Pancreas (tissue), 10 donors: ENCODE data around the gene ZNF358. TPM values are rescaled to one million over a fixed set of nuclear protein-coding genes. Genes with fewer than 3 reads are reported as not detected.

ENCODE experiments used
- ATAC-seq, 4 donors: fragments of 200-7000 bp; cut with Tn5 transposase; one replicate each; pipeline versions ENCODE4 v1.8.0 to v1.9.1; 2020; ENCODE audit warnings: mild to moderate bottlenecking in 4 of 4, moderate library complexity in 4 of 4
- DNase-seq, 6 donors: peaks; one replicate each; pipeline ENCODE4 v3.0.0-alpha.2; 2020
- FAIRE-seq: peaks from 2 replicates; lab custom pipeline; 2012; peaks lifted over from hg19 to GRCh38; lab: Jason Lieb, UNC
- H3K27ac ChIP-seq, 4 donors: fragments of 200-600 bp; sonication (generic); 1 replicate in 3 of 4; 2 replicates in 1 of 4; pipeline versions ENCODE4 v1.5.0 to v1.8.0; 2020
- H3K27me3 ChIP-seq, 4 donors: fragments of 200-600 bp; one replicate each; pipeline ENCODE4 v1.8.0; 2021
- H3K36me3 ChIP-seq, 3 donors: fragments of 200-600 bp; sonication (generic) in 1 of 3; one replicate each; pipeline versions ENCODE4 v1.5.0 to v1.8.0; 2020 to 2021
- H3K4me1 ChIP-seq, 3 donors: fragments of 200-600 bp; one replicate each; pipeline ENCODE4 v1.8.0; 2021
- H3K4me3 ChIP-seq, 4 donors: fragments of 200-600 bp; sonication (generic) in 2 of 4; one replicate each; pipeline versions ENCODE4 v1.5.0 to v1.8.0; 2020 to 2021
- H3K9me3 ChIP-seq, 4 donors: fragments of 200-600 bp; one replicate each; pipeline ENCODE4 v1.8.0; 2021
- CTCF ChIP-seq, 4 donors: fragments of 200-600 bp; sonication (generic) in 3 of 4; IDR thresholded peaks; one replicate each; pipeline versions ENCODE4 v1.5.0 to v1.8.0; 2021; ENCODE audit warnings: antibody characterized with exemption in 4 of 4
- WGBS, 2 donors: extraction: QIAGEN DNeasy Blood & Tissue Kit; methylation state at CpG; one replicate each; pipeline ENCODE4 v1.1.7; 2013; 5-methylcytosine and 5-hydroxymethylcytosine counted together
- intact Hi-C, 3 donors: fragments of 100-400 bp; cut with DNase I; formaldehyde crosslinking; loops; one replicate each; pipeline versions ENCODE4 v1.11.1 to v1.14.2; 2022
- polyA plus RNA-seq, 2 donors: library from polyadenylated mRNA; stranded (reverse); fragments of 200-250 nt; gene quantifications; one replicate each; pipeline ENCODE4 v1.2.3, GENCODE V29; 2013
- total RNA-seq, 6 donors: library from RNA; stranded (reverse); fragmentation: NEBNext Ultra II Directional in 4 of 6; extraction: Animal tissue kit (Norgen Biotek cat#: 25700) in 4 of 6; gene quantifications; one replicate each; pipeline versions ENCODE4 v1.2.1 to v1.2.4, GENCODE V29; 2021 to 2023
- donor health status: healthy with polysubstance abuse.
- donor health status: DM: no; HTN: no; CAD: no; lungs with moderate emphysema.
- donor health status: DM: no; HTN: no; CAD: no.
- donor health status: control.
- donor health status: control.
- donor health status: Bipolar disorder and iron deficiency.
- donor health status: DM: yes; HTN: yes; CAD: no.
- donor health status: DM: no; HTN: no; CAD: no.
- donor health status: DM: no; HTN: no; CAD: no.
- donor health status: DM: yes; HTN: yes; CAD: no.

The ZNF358 gene
- total and polyA plus RNA-seq, 8 donors = 22.6 to 68.8 (median 24.2) TPM

DNA sequence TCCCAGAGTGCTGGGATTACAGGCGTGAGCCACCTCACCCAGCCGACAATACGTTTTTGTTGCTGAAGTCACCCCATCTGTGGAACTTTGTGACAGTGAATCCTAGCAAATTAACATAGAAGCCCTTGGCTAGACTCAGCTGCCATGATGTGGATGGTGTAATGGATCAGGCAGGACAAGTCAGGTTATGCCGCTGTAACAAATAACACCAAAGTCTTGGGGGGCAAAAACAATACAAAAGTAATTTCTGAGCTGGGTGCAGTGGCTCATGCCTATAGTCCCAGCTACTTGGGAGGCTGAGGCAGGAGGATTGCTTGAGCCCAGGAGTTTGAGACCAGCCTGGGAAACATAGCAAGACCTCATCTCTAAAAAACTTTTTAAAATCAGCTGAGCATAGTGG is 49.0 kb downstream of the ZNF358 start:
- no peak for FAIRE-seq
- no peak overlapping the region for H3K4me3 ChIP-seq
- 68 to 84% methylated on average over 4 of the region's 4 CpGs for WGBS, 2 donors

GRCh38 chr19:7565332-7565731 is 49.4 kb downstream of the ZNF358 start:
- Histone ChIP-seq H3K9me3 (no peaks in the 10 kb centered on the region), H3K4me3 (no peak overlapping the region), H3K27ac (no peak overlapping the region), H3K4me1 (no peaks in the 10 kb centered on the region), H3K36me3 (no peaks in the 10 kb centered on the region), H3K27me3 (no peaks in the 10 kb centered on the region)
- FAIRE-seq (no peak), DNase-seq (no peak), ATAC-seq (no peak)
- intact Hi-C loops = loop anchor here (5.0 to 10.0 kb wide), 4 partner anchors 112 to 237 kb away; partner anchors contain the start of genes MCEMP1 (in 1 of the 3) and TRAPPC5 (in 1 of the 3)
- TF ChIP-seq CTCF (IDR thresholded peaks at IDR 0.05) = no peak
- 55 to 79% methylated on average over 5 of the region's 5 CpGs for WGBS, 2 donors

More for the DNA sequence above, 49.0 kb downstream of the ZNF358 start:
- ATAC-seq = no peak
- Histone ChIP-seq H3K9me3 (no peaks in the 10 kb centered on the region), H3K27me3 (no peaks in the 10 kb centered on the region), H3K27ac (no peak overlapping the region), H3K36me3 (no peaks in the 10 kb centered on the region), H3K4me1 (no peaks in the 10 kb centered on the region)
- no peak for DNase-seq
- TF ChIP-seq CTCF (IDR thresholded peaks at IDR 0.05) = no peak
- intact Hi-C loops = loop anchor here (5.0 to 10.0 kb wide), 4 partner anchors 112 to 237 kb away; partner anchors contain the start of genes MCEMP1 (in 1 of the 3) and TRAPPC5 (in 1 of the 3)

Other genes with a start within 250 kb of the ZNF358 start
- gene INSR, start 221.7 kb upstream of the ZNF358 start, total RNA-seq = 100 to 1,000 TPM in 5 of 6 donors, 10 to 100 TPM in 1; 90.5 to 205 (median 129) TPM
- 10 to 100 TPM; 45.1 to 48.7 TPM for gene INSR, start 221.7 kb upstream of the ZNF358 start, polyA plus RNA-seq
- gene ARHGEF18, start 167.2 kb upstream of the ZNF358 start, total RNA-seq = 10 to 100 TPM; 17.7 to 45.4 (median 22.4) TPM
- 10 to 100 TPM; 17.1 to 26.6 TPM for gene ARHGEF18, start 167.2 kb upstream of the ZNF358 start, polyA plus RNA-seq
- 1 to 10 TPM; 1.5 to 3.2 (median 2.2) TPM for gene PEX11G, start 27.1 kb upstream of the ZNF358 start, total RNA-seq
- gene PEX11G, start 27.1 kb upstream of the ZNF358 start, polyA plus RNA-seq = 1 to 10 TPM; 5.9 to 6.8 TPM
- 10 to 100 TPM in 2 of 6 donors, 1 to 10 TPM in 4; 6.9 to 16.8 (median 9.3) TPM for gene MCOLN1, start 6.5 kb downstream of the ZNF358 start, total RNA-seq
- gene MCOLN1, start 6.5 kb downstream of the ZNF358 start, polyA plus RNA-seq = 10 to 100 TPM; 33.5 to 35.4 TPM
- 10 to 100 TPM; 25.4 to 65.2 (median 32.8) TPM for gene PNPLA6, start 19.6 kb downstream of the ZNF358 start, total RNA-seq
- gene PNPLA6, start 19.6 kb downstream of the ZNF358 start, polyA plus RNA-seq = 10 to 100 TPM; 53.7 to 86.2 TPM
- 10 to 100 TPM; 12.1 to 25.5 (median 20.6) TPM for gene CAMSAP3, start 79.8 kb downstream of the ZNF358 start, total RNA-seq
- gene CAMSAP3, start 79.8 kb downstream of the ZNF358 start, polyA plus RNA-seq = 10 to 100 TPM; 52.6 to 64.5 TPM
- gene XAB2, start 113.4 kb downstream of the ZNF358 start, total RNA-seq = 10 to 100 TPM; 16.8 to 27.9 (median 22.5) TPM
- gene XAB2, start 113.4 kb downstream of the ZNF358 start, polyA plus RNA-seq = 10 to 100 TPM; 63.7 to 71.5 TPM
- gene PET100, start 113.7 kb downstream of the ZNF358 start, total RNA-seq = 10 to 100 TPM; 31.6 to 56.6 (median 47.3) TPM
- gene PET100, start 113.7 kb downstream of the ZNF358 start, polyA plus RNA-seq = 10 to 100 TPM; 91.0 to 95.6 TPM
- 1 to 10 TPM; 1.1 to 3.7 (median 1.8) TPM for gene PCP2, start 117.6 kb downstream of the ZNF358 start, total RNA-seq
- 10 to 100 TPM in 1 of 2 donors, 1 to 10 TPM in 1; 8.8 to 35.6 TPM for gene PCP2, start 117.6 kb downstream of the ZNF358 start, polyA plus RNA-seq
- gene STXBP2, start 121.0 kb downstream of the ZNF358 start, total RNA-seq = 100 to 1,000 TPM in 1 of 6 donors, 10 to 100 TPM in 5; 45.6 to 104 (median 73.4) TPM
- gene STXBP2, start 121.0 kb downstream of the ZNF358 start, polyA plus RNA-seq = 100 to 1,000 TPM; 143 to 216 TPM
- gene RETN, start 152.9 kb downstream of the ZNF358 start, total RNA-seq = not detected
- gene RETN, start 152.9 kb downstream of the ZNF358 start, polyA plus RNA-seq = 1 to 10 TPM; 2.2 to 5.9 TPM
- gene MCEMP1, start 161.0 kb downstream of the ZNF358 start, total RNA-seq = 1 to 10 TPM in 1 of 6 donors, under 1 TPM in 3, not detected in 2; 0.16 to 1.5 (median 0.67) TPM
- under 1 TPM; 0.19 to 0.28 TPM for gene MCEMP1, start 161.0 kb downstream of the ZNF358 start, polyA plus RNA-seq
- 10 to 100 TPM; 26.7 to 49.8 (median 38.3) TPM for gene TRAPPC5, start 164.7 kb downstream of the ZNF358 start, total RNA-seq
- gene TRAPPC5, start 164.7 kb downstream of the ZNF358 start, polyA plus RNA-seq = 10 to 100 TPM; 53.0 to 89.9 TPM
- gene FCER2, start 186.0 kb downstream of the ZNF358 start, total RNA-seq = under 1 TPM in 2 of 6 donors, not detected in 4; 0.19 to 0.51 TPM
- under 1 TPM in 1 of 2 donors, not detected in 1; 0.08 TPM for gene FCER2, start 186.0 kb downstream of the ZNF358 start, polyA plus RNA-seq
- gene CLEC4G, start 216.0 kb downstream of the ZNF358 start, total RNA-seq = 1 to 10 TPM in 1 of 6 donors, under 1 TPM in 2, not detected in 3; 0.16 to 1.1 (median 0.90) TPM
- under 1 TPM; 0.09 to 0.68 TPM for gene CLEC4G, start 216.0 kb downstream of the ZNF358 start, polyA plus RNA-seq
- gene CD209, start 231.4 kb downstream of the ZNF358 start, total RNA-seq = 1 to 10 TPM in 3 of 6 donors, under 1 TPM in 3; 0.23 to 7.0 (median 1.5) TPM
- gene CD209, start 231.4 kb downstream of the ZNF358 start, polyA plus RNA-seq = under 1 TPM; 0.19 to 0.49 TPM
- not detected for gene CLEC4M, start 247.1 kb downstream of the ZNF358 start, total RNA-seq
- gene CLEC4M, start 247.1 kb downstream of the ZNF358 start, polyA plus RNA-seq = not detected